Omental fat pad (tissue), 4 donors: ENCODE measurements around the gene CRIM1. TPM values are rescaled to one million over a fixed set of nuclear protein-coding genes. Genes with fewer than 3 reads are reported as not detected.

Source experiments
- ATAC-seq: fragments of 150-250 bp; one replicate; pipeline ENCODE4 v1.9.1; 2016; ENCODE audit warnings: mild to moderate bottlenecking, moderate library complexity; ENCODE audit not compliant: low FRiP score
- DNase-seq: peaks from one replicate; pipeline ENCODE4 v3.0.0-alpha.2; 2019; ENCODE audit warnings: low spot score
- CTCF ChIP-seq, 3 donors: fragments of 450-650 bp; IDR thresholded peaks; one replicate each; pipeline ENCODE4 v1.5.1; 2016 to 2017; ENCODE audit warnings: antibody characterized with exemption in 3 of 3, mild to moderate bottlenecking in 3 of 3, moderate library complexity in 2 of 3
- total RNA-seq, 4 donors: library from RNA; depleted of rRNA; stranded (reverse); fragments of >200 nt; gene quantifications; one replicate each; pipeline ENCODE4 v1.1.0, GENCODE V29; 2016

CRIM1 gene
- total RNA-seq, 4 donors from 2014 or later: 229 to 252 (median 233) TPM

GRCh38 chr2:36351736-36352349 is 3.7 kb upstream of the CRIM1 start:
- DNase-seq: no peak
- ATAC-seq: no peak
- no peak for TF ChIP-seq CTCF (IDR thresholded peaks at IDR 0.05)

GRCh38 chr2:36352701-36353100 is 2.9 kb upstream of the CRIM1 start:
- no peak for TF ChIP-seq CTCF (IDR thresholded peaks at IDR 0.05)
- no peak for DNase-seq
- ATAC-seq: no peak

GRCh38 chr2:36354811-36355150 is 797 bp upstream of the CRIM1 start:
- DNase-seq (no peak), ATAC-seq (no peak)
- TF ChIP-seq CTCF (IDR thresholded peaks at IDR 0.05): no peak

GRCh38 chr2:36355890-36356297 is 316 bp downstream of the CRIM1 start:
- ATAC-seq: no peak
- DNase-seq: no peak
- TF ChIP-seq CTCF (IDR thresholded peaks at IDR 0.05): no peak

GRCh38 chr2:36356298-36356989 is 866 bp downstream of the CRIM1 start:
- ATAC-seq: no peak
- DNase-seq: no peak
- TF ChIP-seq CTCF (IDR thresholded peaks at IDR 0.05): no peak

GRCh38 chr2:36356990-36357846 is 1.6 kb downstream of the CRIM1 start:
- no peak for DNase-seq
- peak; percentile 20 for ATAC-seq
- TF ChIP-seq CTCF (IDR thresholded peaks at IDR 0.05): no peak
